ENCODE measurements around the gene CWC27. TPM values are rescaled to one million over a fixed set of nuclear protein-coding genes. Genes with fewer than 3 reads are reported as not detected.
"Not testable (repeated sequence)": the region's sequence is repeated elsewhere in the genome, so short reads cannot be mapped to it uniquely, and the experiment has no call there.

The CWC27 gene
- total RNA-seq, 4 donors from 2014 or later: 12.3 to 21.2 (median 13.4) TPM

DNA sequence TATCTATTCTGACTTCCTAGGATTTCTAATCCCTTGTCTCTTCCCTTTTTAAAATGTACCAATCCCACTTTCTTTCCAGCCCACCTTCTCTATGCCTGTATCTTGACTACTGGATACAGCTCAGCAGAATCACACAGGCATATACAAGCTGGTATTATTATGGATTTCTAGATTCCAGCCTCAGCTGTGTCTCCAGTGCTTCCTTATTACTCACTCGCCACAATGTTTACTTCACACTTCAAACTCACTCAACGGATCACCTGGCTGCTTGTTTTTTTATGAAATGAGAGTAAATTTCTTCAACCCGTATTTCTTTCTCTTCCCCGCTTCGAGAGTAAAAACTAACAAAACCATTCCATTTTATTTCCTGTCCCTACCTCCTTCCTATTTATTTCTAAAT, 38.8 kb downstream of the CWC27 start:
- Histone ChIP-seq H3K27ac (replicated peaks in 1 of 4) (no peak overlapping the region), H3K4me1 (no peaks in the 10 kb centered on the region), H3K4me3 (no peak overlapping the region), H3K27me3 (no peaks in the 10 kb centered on the region), H3K9me3 (no peaks in the 10 kb centered on the region), H3K36me3 (peaks cover 4 to 25% (median 18%) of the 10 kb centered on the region in 4 donors)
- 68% methylated on average over 5 of the region's 5 CpGs for WGBS
- no peak for DNase-seq (ENCODE audit: extremely low spot score)
- TF ChIP-seq, protein P1, sequence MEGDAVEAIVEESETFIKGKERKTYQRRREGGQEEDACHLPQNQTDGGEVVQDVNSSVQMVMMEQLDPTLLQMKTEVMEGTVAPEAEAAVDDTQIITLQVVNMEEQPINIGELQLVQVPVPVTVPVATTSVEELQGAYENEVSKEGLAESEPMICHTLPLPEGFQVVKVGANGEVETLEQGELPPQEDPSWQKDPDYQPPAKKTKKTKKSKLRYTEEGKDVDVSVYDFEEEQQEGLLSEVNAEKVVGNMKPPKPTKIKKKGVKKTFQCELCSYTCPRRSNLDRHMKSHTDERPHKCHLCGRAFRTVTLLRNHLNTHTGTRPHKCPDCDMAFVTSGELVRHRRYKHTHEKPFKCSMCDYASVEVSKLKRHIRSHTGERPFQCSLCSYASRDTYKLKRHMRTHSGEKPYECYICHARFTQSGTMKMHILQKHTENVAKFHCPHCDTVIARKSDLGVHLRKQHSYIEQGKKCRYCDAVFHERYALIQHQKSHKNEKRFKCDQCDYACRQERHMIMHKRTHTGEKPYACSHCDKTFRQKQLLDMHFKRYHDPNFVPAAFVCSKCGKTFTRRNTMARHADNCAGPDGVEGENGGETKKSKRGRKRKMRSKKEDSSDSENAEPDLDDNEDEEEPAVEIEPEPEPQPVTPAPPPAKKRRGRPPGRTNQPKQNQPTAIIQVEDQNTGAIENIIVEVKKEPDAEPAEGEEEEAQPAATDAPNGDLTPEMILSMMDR (IDR thresholded peaks at IDR 0.05): no peak
- no peak for TF ChIP-seq POLR2AphosphoS5 (IDR thresholded peaks at IDR 0.05)
- TF ChIP-seq POLR2A (IDR thresholded peaks at IDR 0.05; ENCODE audit: low read depth): no peak
- no peak for TF ChIP-seq EP300 (IDR thresholded peaks at IDR 0.05)
- intact Hi-C loops (cut with DNase I): no loop called here

DNA sequence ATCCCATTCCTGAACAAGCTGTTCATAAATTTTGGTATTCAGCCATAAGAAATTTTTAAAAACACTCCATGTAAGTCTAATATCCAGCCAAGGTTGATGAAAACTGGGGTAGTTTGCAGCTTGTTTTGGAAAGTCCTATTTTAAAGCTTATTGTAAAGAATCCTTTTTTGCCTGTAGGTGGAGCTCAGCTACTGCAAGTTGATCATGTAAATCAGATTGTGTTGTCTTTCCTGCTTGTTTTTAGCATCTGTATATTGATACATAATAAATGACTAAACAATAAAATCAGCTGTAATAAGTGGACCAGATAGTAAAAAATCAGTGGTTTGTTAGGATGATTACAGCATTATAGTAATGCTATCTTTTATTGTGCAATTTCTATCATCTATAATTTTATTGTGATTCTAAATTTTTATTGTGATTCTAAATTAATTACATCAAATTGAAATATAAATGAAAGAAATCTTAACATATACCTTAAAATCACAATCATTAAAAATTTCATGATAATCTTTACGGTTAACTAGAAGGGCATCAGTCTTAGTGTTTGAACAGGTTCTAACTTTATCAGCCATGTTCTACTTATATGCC, 42.4 kb downstream of the CWC27 start:
- intact Hi-C loops (cut with DNase I): loop anchor here (5.0 to 10.0 kb wide), 2 partner anchors 294 to 671 kb away; partner anchors contain the start of gene ADAMTS6
- H3K27ac ChIP-seq (replicated peaks in 1 of 4): no peak overlapping the region
- DNase-seq (ENCODE audit: extremely low spot score): no peak
- no peaks in the 10 kb centered on the region for H3K27me3 ChIP-seq
- H3K36me3 ChIP-seq: peaks cover 0 to 10% (median 6%) of the 10 kb centered on the region in 4 donors
- H3K9me3 ChIP-seq: no peaks in the 10 kb centered on the region
- no peak overlapping the region for H3K4me3 ChIP-seq
- H3K4me1 ChIP-seq: peaks cover 4 to 12% (median 9%) of the 10 kb centered on the region in 4 donors
- 92% methylated on average over 1 of the region's 1 CpG for WGBS
- TF ChIP-seq, protein P1 (IDR thresholded peaks at IDR 0.05): peak; percentile 57 to 68 (median 65)
- TF ChIP-seq POLR2AphosphoS5 (IDR thresholded peaks at IDR 0.05): no peak

DNA sequence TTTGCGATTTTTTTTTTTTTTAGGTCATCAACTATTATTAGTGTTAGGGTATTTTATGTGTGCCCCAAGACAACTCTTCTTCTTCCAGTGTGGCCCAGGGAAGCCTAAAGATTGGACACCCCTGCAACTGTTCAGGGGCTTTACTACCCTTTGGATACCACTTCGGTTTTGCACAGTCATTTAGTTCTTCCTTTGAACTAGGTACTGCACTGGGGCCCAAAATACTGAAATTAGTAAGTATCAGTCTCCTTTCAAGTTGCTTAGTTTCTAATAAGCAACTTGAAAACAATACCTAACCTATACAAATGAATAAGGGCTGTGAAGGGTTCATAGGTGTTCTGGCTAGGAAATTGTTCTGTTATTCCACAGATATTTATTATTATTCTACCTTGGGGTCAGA, 45.3 kb downstream of the CWC27 start:
- Histone ChIP-seq H3K27me3 (no peaks in the 10 kb centered on the region), H3K4me3 (no peak overlapping the region), H3K36me3 (peaks cover 0 to 18% (median 2%) of the 10 kb centered on the region in 4 donors), H3K9me3 (no peaks in the 10 kb centered on the region), H3K27ac (replicated peaks in 1 of 4) (no peak overlapping the region), H3K4me1 (peaks cover 4 to 16% (median 9%) of the 10 kb centered on the region in 4 donors)
- intact Hi-C loops (cut with DNase I): loop anchor here (5.0 to 10.0 kb wide), 2 partner anchors 291 to 668 kb away; partner anchors contain the start of gene ADAMTS6
- no peak for DNase-seq (ENCODE audit: extremely low spot score)
- TF ChIP-seq POLR2A (IDR thresholded peaks at IDR 0.05; ENCODE audit: low read depth): no peak
- no peak for TF ChIP-seq EP300 (IDR thresholded peaks at IDR 0.05)
- TF ChIP-seq, protein P1 (IDR thresholded peaks at IDR 0.05): no peak
- TF ChIP-seq POLR2AphosphoS5 (IDR thresholded peaks at IDR 0.05): no peak
- WGBS: 86% methylated on average over 2 of the region's 2 CpGs

DNA sequence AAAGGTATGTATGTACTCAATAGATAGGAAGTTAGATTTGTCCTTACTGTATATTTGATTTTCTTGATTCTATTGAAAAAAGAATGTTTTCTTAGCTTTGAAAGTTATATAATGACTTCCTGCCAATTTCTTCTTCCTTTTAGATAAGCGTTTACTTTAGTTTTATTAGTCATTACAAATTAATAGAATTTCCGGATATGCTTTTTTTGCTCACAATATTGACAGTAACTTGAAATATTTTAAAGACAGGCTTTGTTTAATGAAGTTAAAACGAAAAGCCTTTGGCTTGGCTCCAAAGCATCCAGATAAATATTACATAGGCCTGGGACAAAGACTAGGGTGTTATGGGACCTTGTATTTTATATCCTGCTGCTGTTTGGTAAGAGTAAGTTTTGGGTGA, 49.5 kb downstream of the CWC27 start:
- intact Hi-C loops (cut with DNase I): loop anchor here (10.0 kb wide), 1 partner anchor 287 kb away; no protein-coding TSS in a partner anchor
- TF ChIP-seq POLR2A (IDR thresholded peaks at IDR 0.05; ENCODE audit: low read depth) (no peak), POLR2AphosphoS5 (IDR thresholded peaks at IDR 0.05) (no peak), EP300 (IDR thresholded peaks at IDR 0.05) (no peak)
- TF ChIP-seq, protein P1 (IDR thresholded peaks at IDR 0.05): no peak
- no peak overlapping the region for H3K4me3 ChIP-seq
- H3K27me3 ChIP-seq: no peaks in the 10 kb centered on the region
- 72% methylated on average over 3 of the region's 3 CpGs for WGBS
- H3K27ac ChIP-seq (replicated peaks in 1 of 4): no peak overlapping the region
- no peaks in the 10 kb centered on the region for H3K9me3 ChIP-seq
- DNase-seq (ENCODE audit: extremely low spot score): no peak
- peaks cover 0 to 14% (median 0%) of the 10 kb centered on the region in 4 donors for H3K36me3 ChIP-seq
- peaks cover under 1 to 10% (median 5%) of the 10 kb centered on the region in 4 donors for H3K4me1 ChIP-seq

DNA sequence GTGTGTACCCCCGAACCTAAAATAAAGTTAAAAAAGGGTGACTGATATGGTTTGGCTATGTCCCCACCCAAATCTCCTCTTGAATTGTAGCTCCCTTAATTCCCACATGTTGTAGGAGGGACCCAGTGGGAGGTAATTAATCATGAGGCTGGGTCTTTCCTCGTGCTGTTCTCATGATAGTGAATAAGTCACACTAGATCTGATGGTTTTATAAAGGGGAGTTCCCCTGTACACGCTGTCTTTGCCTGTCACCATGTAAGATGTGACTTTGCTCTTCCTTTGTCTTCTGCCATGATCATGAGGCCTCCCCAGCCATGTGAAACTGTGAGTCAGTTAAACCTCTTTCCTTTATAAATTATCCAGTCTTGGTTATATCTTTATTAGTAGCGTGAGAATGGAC, 50.6 kb downstream of the CWC27 start:
- intact Hi-C loops (cut with DNase I): loop anchor here (10.0 kb wide), 1 partner anchor 285 kb away; no protein-coding TSS in a partner anchor
- H3K4me1 ChIP-seq; H3K4me3 ChIP-seq; H3K27me3 ChIP-seq; H3K9me3 ChIP-seq; DNase-seq (ENCODE audit: extremely low spot score); H3K27ac ChIP-seq (replicated peaks in 1 of 4): not testable (repeated sequence)
- H3K36me3 ChIP-seq: peaks cover 0 to 14% (median 0%) of the 10 kb centered on the region in 4 donors
- 90% methylated on average over 4 of the region's 4 CpGs for WGBS

Measured in esophagus muscularis mucosa (tissue), 4 donors.